Measurements from ENCODE around the gene ZC3H15.

- TF ChIP-seq REST (IDR thresholded peaks at IDR 0.05; ENCODE audit: insufficient read depth in 1 of 2, low read depth in 2 of 2, low read length in 2 of 2) (no peak), POLR2AphosphoS5 (IDR thresholded peaks at IDR 0.05; ENCODE audit: low read depth, low read length) (no peak), TAF1 (IDR thresholded peaks at IDR 0.05; ENCODE audit: borderline replicate concordance, insufficient read depth, low read length) (no peak), SIN3A (IDR thresholded peaks at IDR 0.05; ENCODE audit: borderline replicate concordance, insufficient read depth, low read length) (no peak)
Observed at GRCh38 chr2:186440506-186440905, 45.6 kb upstream of the ZC3H15 start.

Data from PFSK-1 (cell line).